PFSK-1 (cell line): ENCODE measurements around the gene JAK1.

Experiments used
- FOXP2 ChIP-seq: optimal IDR thresholded peaks from 2 replicates; pipeline ENCODE3; 2011; ENCODE audit warnings: borderline replicate concordance, control low read depth, inconsistent platforms; ENCODE audit not compliant: insufficient read depth; ENCODE audit errors: extremely low read length, extremely low read depth
- POLR2AphosphoS5 ChIP-seq: IDR thresholded peaks from 2 replicates; pipeline ENCODE4 v1.6.1; 2012; ENCODE audit warnings: low read depth, mild to moderate bottlenecking, control low read depth, low read length, moderate library complexity
- SIN3A ChIP-seq: IDR thresholded peaks from 2 replicates; pipeline ENCODE4 v1.6.1; 2012; ENCODE audit warnings: mild to moderate bottlenecking, low read length, moderate library complexity, borderline replicate concordance; ENCODE audit not compliant: insufficient read depth
- TF ChIP-seq, protein P1 (sequence below), 2 experiments: IDR thresholded peaks; 2 replicates each; pipeline versions ENCODE4 v1.6.1 to v1.8.0; 2011 to 2012; ENCODE audit warnings: low read depth in 2 of 2, low read length in 2 of 2, control low read depth in 1 of 2, inconsistent platforms in 1 of 2, mild to moderate bottlenecking in 1 of 2, moderate library complexity in 1 of 2; ENCODE audit not compliant: insufficient read depth in 1 of 2

DNA sequence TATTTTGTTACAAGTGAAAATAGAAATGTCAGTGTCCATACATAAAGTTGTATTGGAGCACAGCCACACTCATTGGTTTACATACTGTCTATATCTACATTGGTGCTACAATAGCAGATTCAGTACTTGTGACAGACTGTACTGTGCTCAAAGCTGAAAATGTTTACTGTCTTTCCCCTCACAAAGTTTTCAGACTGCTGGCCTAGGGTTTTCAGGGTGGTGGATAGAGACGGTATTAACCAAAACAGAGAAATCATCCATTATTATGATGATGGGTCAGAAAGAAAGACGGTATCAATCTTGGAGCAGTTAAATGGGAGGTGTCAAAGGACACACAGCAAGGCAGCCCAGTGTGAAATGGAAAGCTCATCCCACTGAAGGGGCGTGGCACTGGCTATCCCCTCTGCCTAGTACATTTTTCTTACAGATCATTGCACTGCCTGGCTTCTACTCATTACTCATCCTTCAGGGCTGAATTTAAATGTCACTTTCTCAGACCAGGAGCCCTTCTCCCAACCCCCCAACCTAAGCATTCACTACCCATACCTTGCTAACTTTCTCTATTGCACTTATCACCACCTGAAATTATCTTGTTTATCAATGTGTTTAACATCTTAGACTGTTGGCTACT is 10.2 kb downstream of the JAK1 start:
- TF ChIP-seq POLR2AphosphoS5 (no peak), FOXP2 (no peak), SIN3A (no peak)
- TF ChIP-seq, protein P1, sequence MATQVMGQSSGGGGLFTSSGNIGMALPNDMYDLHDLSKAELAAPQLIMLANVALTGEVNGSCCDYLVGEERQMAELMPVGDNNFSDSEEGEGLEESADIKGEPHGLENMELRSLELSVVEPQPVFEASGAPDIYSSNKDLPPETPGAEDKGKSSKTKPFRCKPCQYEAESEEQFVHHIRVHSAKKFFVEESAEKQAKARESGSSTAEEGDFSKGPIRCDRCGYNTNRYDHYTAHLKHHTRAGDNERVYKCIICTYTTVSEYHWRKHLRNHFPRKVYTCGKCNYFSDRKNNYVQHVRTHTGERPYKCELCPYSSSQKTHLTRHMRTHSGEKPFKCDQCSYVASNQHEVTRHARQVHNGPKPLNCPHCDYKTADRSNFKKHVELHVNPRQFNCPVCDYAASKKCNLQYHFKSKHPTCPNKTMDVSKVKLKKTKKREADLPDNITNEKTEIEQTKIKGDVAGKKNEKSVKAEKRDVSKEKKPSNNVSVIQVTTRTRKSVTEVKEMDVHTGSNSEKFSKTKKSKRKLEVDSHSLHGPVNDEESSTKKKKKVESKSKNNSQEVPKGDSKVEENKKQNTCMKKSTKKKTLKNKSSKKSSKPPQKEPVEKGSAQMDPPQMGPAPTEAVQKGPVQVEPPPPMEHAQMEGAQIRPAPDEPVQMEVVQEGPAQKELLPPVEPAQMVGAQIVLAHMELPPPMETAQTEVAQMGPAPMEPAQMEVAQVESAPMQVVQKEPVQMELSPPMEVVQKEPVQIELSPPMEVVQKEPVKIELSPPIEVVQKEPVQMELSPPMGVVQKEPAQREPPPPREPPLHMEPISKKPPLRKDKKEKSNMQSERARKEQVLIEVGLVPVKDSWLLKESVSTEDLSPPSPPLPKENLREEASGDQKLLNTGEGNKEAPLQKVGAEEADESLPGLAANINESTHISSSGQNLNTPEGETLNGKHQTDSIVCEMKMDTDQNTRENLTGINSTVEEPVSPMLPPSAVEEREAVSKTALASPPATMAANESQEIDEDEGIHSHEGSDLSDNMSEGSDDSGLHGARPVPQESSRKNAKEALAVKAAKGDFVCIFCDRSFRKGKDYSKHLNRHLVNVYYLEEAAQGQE (IDR thresholded peaks at IDR 0.05; ENCODE audit: insufficient read depth in 1 of 2, low read depth in 2 of 2, low read length in 2 of 2): no peak
